ENCODE measurements around the gene CD7.

The CD7 gene

DNA sequence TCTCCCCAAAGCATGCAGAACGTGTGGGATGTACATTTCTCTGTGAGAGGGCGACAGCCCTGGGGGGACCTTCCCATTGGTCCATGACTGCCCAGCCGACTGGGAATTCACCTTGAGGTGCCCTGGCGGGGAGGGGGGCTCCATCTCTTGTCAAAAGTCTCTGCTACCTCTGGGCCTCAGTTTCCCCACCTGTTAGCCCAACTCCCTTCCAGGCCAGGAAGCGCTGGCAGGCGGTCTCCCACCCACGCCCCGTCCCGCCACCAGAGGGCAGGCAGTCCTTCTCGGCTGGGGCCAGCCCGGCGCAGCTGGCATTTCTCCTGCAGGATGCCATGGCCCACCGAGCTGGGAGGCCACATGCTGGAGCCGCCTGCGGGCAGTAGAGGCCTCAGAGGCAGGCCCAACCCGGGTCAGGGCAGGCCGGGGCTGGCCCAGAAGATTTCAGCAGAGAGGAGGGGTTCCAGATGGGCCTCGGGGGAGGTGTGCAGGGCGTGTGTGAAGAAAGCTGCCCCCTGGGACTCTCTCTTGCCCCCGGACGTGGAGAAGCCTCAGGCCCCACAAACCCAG, 16.6 kb downstream of the CD7 start:
- no peak for TF ChIP-seq EP300 (IDR thresholded peaks at IDR 0.05; ENCODE audit: borderline replicate concordance)
- TF ChIP-seq, protein P1, sequence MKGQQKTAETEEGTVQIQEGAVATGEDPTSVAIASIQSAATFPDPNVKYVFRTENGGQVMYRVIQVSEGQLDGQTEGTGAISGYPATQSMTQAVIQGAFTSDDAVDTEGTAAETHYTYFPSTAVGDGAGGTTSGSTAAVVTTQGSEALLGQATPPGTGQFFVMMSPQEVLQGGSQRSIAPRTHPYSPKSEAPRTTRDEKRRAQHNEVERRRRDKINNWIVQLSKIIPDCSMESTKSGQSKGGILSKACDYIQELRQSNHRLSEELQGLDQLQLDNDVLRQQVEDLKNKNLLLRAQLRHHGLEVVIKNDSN (IDR thresholded peaks at IDR 0.05): no peak
- peak; percentile 66 for TF ChIP-seq RAD21 (IDR thresholded peaks at IDR 0.05; ENCODE audit: low read depth)

- TF ChIP-seq, protein P1 (IDR thresholded peaks at IDR 0.05): no peak
- no peak for TF ChIP-seq EP300 (IDR thresholded peaks at IDR 0.05; ENCODE audit: borderline replicate concordance)
- no peak for TF ChIP-seq TEAD4 (IDR thresholded peaks at IDR 0.05)
- no peak for TF ChIP-seq NFIC (IDR thresholded peaks at IDR 0.05)
- TF ChIP-seq TCF12 (IDR thresholded peaks at IDR 0.05; ENCODE audit: low read depth): no peak
These were observed 17.2 kb downstream of the CD7 start for GRCh38 chr17:82300228-82300627.

- TF ChIP-seq CREB1 (IDR thresholded peaks at IDR 0.05; ENCODE audit: low read depth): no peak
- TF ChIP-seq MAX (IDR thresholded peaks at IDR 0.05): no peak
- TF ChIP-seq FOXM1 (IDR thresholded peaks at IDR 0.05; ENCODE audit: borderline replicate concordance, low read depth): no peak
- TF ChIP-seq YY1 (IDR thresholded peaks at IDR 0.05; ENCODE audit: low read depth): no peak
- TF ChIP-seq REST (IDR thresholded peaks at IDR 0.05; ENCODE audit: low read depth): no peak
- no peak for TF ChIP-seq TAF1 (IDR thresholded peaks at IDR 0.05; ENCODE audit: low read depth)
- no peak for TF ChIP-seq NFIC (IDR thresholded peaks at IDR 0.05)
- no peak for TF ChIP-seq RAD21 (IDR thresholded peaks at IDR 0.05; ENCODE audit: low read depth)
- no peak for TF ChIP-seq ZBTB7A (IDR thresholded peaks at IDR 0.05; ENCODE audit: low read depth)
These were observed 18.0 kb downstream of the CD7 start for GRCh38 chr17:82299452-82299851.

- TF ChIP-seq, protein P1 (IDR thresholded peaks at IDR 0.05): no peak
- 0 out of 2 replicates have a peak, but pooled peaks have one; percentile 5 for TF ChIP-seq ZBTB7A (IDR thresholded peaks at IDR 0.05; ENCODE audit: low read depth)
These were observed 18.6 kb downstream of the CD7 start for GRCh38 chr17:82298538-82299421.

DNA sequence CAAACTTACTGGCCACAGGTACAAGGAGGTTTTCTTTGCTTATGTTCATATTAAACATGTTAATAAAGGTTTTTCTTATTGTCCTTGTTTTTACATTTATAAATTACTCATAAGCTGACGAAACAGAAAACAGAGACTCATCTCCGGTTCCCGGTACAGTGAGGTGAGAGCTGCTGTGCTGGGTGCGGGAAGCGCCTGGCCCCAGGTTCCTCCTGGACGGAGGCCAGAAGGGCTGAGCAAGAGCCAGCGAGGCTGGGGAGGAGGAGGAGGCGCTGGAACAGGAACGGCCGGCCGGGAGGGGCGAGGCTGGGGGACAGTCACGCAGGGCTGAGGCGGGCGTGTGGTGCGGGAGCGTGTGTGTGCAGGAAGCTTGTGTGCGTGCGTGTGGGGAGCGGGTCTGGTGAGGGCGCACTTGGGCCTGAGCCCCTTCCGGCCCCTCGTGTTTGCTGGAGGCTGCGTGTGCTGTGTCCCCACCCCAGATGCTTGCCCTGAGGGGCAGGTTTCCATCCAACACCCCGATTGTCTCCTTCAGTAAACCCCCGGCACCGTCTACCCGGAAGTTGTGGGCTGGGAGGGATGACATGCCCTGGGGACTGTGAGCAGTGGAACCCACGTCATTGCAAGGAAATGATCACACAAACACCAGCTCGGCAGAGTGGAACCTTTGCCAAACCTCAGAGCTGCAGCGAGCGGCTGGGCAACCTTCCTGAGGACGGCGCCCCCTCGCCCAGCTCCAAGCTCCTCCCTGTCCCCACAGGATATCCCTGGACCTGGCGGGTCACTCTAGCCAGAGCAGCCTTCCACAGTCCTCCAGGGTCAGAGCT, 19.5 kb downstream of the CD7 start:
- TF ChIP-seq, protein P1 (IDR thresholded peaks at IDR 0.05): no peak
- peak; percentile 54 for TF ChIP-seq MAX (IDR thresholded peaks at IDR 0.05)
- TF ChIP-seq EP300 (IDR thresholded peaks at IDR 0.05; ENCODE audit: borderline replicate concordance): peak; percentile 26; the same call in 1 of the 2 replicates
- no peak for TF ChIP-seq RAD21 (IDR thresholded peaks at IDR 0.05; ENCODE audit: low read depth)
- peak; percentile 61; the same call in 1 of the 2 replicates for TF ChIP-seq ZBTB7A (IDR thresholded peaks at IDR 0.05; ENCODE audit: low read depth)
- TF ChIP-seq NFIC (IDR thresholded peaks at IDR 0.05): peak; percentile 88

DNA sequence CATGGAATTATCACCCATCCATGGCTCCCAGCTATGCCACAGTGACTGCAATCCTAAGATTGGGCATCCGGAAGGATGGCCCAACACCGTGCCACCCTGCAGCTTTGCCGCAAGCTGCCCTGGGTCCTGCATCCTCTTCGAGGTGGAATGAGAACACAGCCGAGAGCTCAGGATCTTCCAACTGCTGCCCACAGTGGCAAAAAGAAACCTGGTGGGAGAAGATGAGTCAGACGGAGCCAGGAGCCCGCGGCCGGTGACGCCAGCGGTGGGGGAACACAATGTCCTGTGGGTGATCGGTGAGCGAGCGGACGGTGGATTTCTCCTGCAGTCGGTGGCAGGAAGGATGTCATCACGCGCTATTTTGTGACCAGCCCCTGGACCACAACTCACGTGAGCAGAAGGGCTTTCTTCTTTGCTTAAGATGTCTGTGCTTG, 20.1 kb downstream of the CD7 start:
- TF ChIP-seq TAF1 (IDR thresholded peaks at IDR 0.05; ENCODE audit: low read depth) (no peak), RAD21 (IDR thresholded peaks at IDR 0.05; ENCODE audit: low read depth) (no peak), CREB1 (IDR thresholded peaks at IDR 0.05; ENCODE audit: low read depth) (no peak)
- TF ChIP-seq, protein P1 (IDR thresholded peaks at IDR 0.05): 0 out of 2 replicates have a peak, but pooled peaks have one; percentile 31

Data from Ishikawa (cell line).